Suprapubic skin (tissue), 4 donors: Measurements from ENCODE around the gene PTK7.

Experiments used
- CTCF ChIP-seq, 2 donors: fragments of 200-600 bp in 1 of 2; fragments of 450-650 bp in 1 of 2; sonication (generic) in 1 of 2; IDR thresholded peaks; one replicate each; pipeline ENCODE4 v1.5.1; 2016 to 2019; ENCODE audit warnings: antibody characterized with exemption in 2 of 2, mild to moderate bottlenecking in 1 of 2, moderate library complexity in 1 of 2
- POLR2A ChIP-seq, 2 donors: fragments of 450-650 bp; IDR thresholded peaks; one replicate each; pipeline ENCODE4 v1.6.1; 2017; ENCODE audit warnings: antibody characterized with exemption in 2 of 2, mild to moderate bottlenecking in 2 of 2, moderate library complexity in 2 of 2
- POLR2AphosphoS5 ChIP-seq, 3 donors: sonication (generic); formaldehyde crosslinking; IDR thresholded peaks; one replicate each; pipeline ENCODE4 v1.6.1; 2017; ENCODE audit warnings: antibody characterized with exemption in 3 of 3

- TF ChIP-seq CTCF (IDR thresholded peaks at IDR 0.05) (no peak), POLR2A (IDR thresholded peaks at IDR 0.05) (no peak), POLR2AphosphoS5 (IDR thresholded peaks at IDR 0.05) (no peak)
Measured at GRCh38 chr6:43062818-43063217, 13.3 kb upstream of the PTK7 start.
